ENCODE data around the gene PAH.

PAH gene

DNA sequence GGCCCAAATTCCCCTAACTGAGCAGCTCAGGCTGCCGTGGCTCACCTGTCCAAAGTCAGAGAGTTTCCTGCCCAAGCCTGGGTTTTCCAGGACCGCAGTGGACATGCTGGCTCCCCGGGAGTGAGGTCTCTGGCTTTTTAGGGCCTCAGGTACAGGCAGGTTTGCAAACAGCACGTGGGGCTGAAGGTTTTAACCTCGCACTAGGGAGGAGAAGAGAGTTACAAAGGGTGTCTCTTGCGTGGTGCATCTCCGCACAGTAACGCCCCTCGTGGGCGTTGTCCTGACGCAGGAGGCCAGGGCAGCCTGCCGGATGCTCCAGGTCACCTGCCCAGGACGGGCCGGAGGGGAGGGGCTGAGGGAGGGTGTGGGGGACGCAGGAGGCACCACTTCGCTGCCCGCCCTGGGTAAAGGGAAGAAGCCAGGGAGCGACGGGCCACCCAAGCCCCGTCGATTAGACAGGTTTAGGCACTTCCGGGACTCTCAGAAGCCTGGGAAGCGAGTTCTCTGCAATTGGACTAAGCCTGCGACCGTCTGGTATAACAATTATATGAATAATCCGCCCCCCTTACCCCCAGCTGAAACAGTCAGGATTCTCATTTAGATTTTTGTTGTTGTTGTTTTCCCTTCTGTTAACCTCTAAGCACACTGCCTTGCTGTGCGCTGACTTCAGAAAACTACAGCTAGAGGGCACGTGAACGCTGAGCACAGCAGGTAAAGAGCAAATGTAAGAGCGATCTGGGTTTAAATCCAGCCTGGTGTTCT lies at the start of gene PAH:
Gene PAH, minus strand, starts transcription at position 219 of the 762 bp plus-strand sequence. Its CDS starts 114 bp downstream, at position 105.
- no peaks in the 10 kb centered on the region for H3K27me3 ChIP-seq
- H3K9me3 ChIP-seq (replicated peaks in 1 of 11): no peaks in the 10 kb centered on the region
- H3K9ac ChIP-seq: no peak within 1 kb of the TSS
- no peak within 1 kb of the TSS for H3K4me2 ChIP-seq
- no peaks in the 10 kb centered on the region for H3K36me3 ChIP-seq
- TF ChIP-seq Cebpa-rat (IDR thresholded peaks at IDR 0.05): no peak
- no peaks in the 10 kb centered on the region for H3K4me1 ChIP-seq
- no peaks in the 10 kb centered on the region for H4K20me1 ChIP-seq
- H3K27ac ChIP-seq: no peak within 1 kb of the TSS
- H3K4me3 ChIP-seq: no peak within 1 kb of the TSS

DNA sequence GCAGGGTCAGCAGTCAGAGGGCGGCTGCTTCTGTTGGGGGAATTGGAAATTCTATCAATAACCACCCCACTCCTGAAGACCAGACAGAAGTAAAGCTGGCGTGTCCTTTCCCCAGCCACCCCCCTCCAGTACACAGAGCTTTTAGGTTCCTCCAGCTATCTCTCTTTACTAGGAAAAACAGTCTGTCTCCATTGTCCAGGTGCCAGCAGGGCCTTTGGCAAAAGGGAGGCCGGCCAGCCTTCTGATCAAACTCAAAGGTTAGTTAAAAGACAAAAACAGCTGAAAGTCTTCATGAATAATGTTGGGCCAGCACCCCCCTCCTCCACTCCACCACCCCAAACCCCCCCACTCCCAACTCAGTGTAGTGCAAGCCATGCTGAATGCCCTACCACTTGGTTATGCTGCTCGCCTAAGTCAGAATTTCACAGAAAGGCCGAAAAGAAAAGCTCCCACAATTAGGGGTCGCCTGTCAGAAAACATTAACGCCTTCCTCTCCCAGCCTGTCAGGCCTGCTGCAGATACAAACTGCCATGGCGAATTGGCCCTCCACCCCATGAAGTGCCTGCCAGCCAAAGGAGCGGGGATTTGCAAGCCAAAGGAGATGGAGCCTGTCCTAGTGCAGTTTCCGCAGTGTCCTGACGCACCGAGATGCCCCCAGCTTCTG lies 49.3 kb upstream of the PAH start:
- H3K4me2 ChIP-seq: no peak overlapping the region
- TF ChIP-seq Cebpa-rat (IDR thresholded peaks at IDR 0.05): no peak
- peaks cover 18 to 33% (median 27%) of the 10 kb centered on the region in 11 experiments; a peak in 21 of 22 replicates for H3K9me3 ChIP-seq (replicated peaks in 1 of 11)
- no peaks in the 10 kb centered on the region for H3K4me1 ChIP-seq
- H3K9ac ChIP-seq: no peak overlapping the region
- no peak overlapping the region for H3K27ac ChIP-seq
- no peak overlapping the region for H3K4me3 ChIP-seq
- H3K36me3 ChIP-seq: no peaks in the 10 kb centered on the region
- H3K27me3 ChIP-seq: peaks cover 25 to 51% (median 47%) of the 10 kb centered on the region in 11 experiments
- H4K20me1 ChIP-seq: no peaks in the 10 kb centered on the region

DNA sequence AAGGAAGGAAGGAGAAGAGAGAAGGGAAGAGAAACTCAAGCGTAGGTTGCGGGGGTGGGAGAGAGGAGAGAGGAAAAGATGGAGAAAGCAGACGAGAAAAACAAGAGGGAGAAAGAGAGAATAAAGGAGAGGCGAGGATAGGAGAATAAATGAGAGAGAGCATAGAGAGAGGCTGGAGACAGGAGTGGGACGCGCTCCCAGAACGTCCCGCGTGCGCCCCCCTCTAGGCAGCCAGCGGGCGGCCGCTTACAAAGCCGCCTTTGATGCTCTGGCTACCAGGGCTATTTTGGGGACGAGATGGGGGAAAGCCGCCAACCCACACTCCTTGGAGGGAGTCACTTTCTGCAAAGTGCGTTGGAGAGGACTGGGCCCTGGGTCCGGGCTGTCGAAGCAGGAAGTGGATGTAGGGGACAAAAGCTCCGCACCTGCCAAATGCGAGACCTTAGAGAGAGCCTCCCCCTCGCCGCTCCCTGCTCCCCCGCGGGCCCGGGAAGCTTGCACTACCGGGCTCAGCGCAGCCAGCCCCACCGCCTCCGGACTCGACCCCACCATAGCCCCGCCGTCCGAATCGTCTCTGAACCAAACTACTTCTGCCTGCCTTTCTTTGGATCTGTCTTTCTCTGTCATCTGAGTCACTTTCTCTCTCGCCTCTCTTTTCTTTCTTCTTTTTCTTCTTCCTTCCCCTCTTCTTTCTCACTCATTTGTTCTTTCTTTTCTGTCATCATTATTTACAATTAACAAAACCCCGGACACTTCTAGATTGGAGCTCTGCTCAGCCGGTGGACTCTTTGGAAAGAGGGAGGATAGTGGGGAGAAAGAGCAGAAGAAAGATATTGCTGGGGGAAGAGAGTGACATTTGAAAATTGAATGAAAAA lies 48.5 kb upstream of the PAH start:
- no peak for TF ChIP-seq Cebpa-rat (IDR thresholded peaks at IDR 0.05)
- H3K27ac ChIP-seq: no peak overlapping the region
- no peak overlapping the region for H3K4me2 ChIP-seq
- no peaks in the 10 kb centered on the region for H3K4me1 ChIP-seq
- H3K27me3 ChIP-seq: peaks cover 33 to 59% (median 55%) of the 10 kb centered on the region in 11 experiments
- H3K4me3 ChIP-seq: no peak overlapping the region
- H3K9ac ChIP-seq: no peak overlapping the region
- H4K20me1 ChIP-seq: no peaks in the 10 kb centered on the region
- peaks cover 18 to 33% (median 27%) of the 10 kb centered on the region in 11 experiments; a peak in 21 of 22 replicates for H3K9me3 ChIP-seq (replicated peaks in 1 of 11)
- no peaks in the 10 kb centered on the region for H3K36me3 ChIP-seq

DNA sequence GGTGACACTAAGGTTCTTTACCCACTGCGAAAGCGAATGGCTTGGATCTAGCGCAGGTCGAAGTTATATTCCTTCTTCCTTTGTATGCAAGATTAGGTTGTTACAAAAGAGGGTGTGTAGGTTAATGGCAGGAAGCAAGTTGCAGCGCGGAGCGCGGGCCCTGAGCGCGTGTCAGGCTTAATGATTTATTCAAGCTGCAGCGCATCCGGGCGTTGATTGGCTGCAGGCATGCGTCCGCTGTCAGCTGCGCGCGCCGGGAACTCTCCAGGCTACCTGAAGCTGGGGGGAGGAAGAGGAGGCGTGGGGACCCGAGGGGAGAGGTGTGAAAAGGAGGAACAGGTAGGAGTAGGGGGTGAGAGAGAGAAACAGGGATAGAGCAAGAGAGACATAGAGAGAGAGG lies 47.8 kb upstream of the PAH start:
- Histone ChIP-seq H3K4me1 (no peaks in the 10 kb centered on the region), H3K4me2 (no peak overlapping the region), H3K9me3 (replicated peaks in 1 of 11) (peaks cover 18 to 33% (median 27%) of the 10 kb centered on the region in 11 experiments; a peak in 21 of 22 replicates), H3K27me3 (peaks cover 40 to 66% (median 62%) of the 10 kb centered on the region in 11 experiments), H4K20me1 (no peaks in the 10 kb centered on the region), H3K27ac (no peak overlapping the region), H3K4me3 (no peak overlapping the region), H3K36me3 (no peaks in the 10 kb centered on the region), H3K9ac (no peak overlapping the region)
- TF ChIP-seq Cebpa-rat (IDR thresholded peaks at IDR 0.05): no peak

DNA sequence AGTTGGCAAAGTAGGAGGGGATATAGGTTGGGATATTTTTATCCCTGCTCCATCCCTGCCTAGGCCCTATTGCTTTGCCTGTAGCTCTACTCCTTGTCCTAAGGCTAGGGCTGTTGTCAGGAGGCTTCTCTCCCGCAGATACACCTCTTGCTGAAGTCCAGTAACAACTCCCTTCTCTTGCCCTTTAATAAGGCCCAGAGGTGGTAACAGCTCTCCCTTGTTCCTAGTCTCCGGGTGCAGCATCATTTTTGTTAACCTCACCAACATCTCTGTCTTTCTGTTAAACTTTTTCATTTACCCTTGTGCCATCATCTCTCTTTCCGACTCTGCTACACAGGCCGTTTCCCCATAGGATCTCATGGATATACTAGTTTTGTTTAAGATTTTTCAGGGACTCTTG lies 46.8 kb upstream of the PAH start:
- Histone ChIP-seq H3K27ac (no peak overlapping the region), H4K20me1 (peaks cover 0 to 10% (median 3%) of the 10 kb centered on the region in 11 experiments; a peak in 8 of 22 replicates), H3K4me1 (peaks cover 0 to 4% (median under 1%) of the 10 kb centered on the region in 10 experiments; a peak in 7 of 20 replicates), H3K9me3 (replicated peaks in 1 of 11) (peaks cover 18 to 34% (median 27%) of the 10 kb centered on the region in 11 experiments; a peak in 21 of 22 replicates), H3K27me3 (peaks cover 50 to 77% (median 72%) of the 10 kb centered on the region in 11 experiments), H3K36me3 (no peaks in the 10 kb centered on the region), H3K4me3 (no peak overlapping the region), H3K4me2 (no peak overlapping the region), H3K9ac (no peak overlapping the region)
- no peak for TF ChIP-seq Cebpa-rat (IDR thresholded peaks at IDR 0.05)

DNA sequence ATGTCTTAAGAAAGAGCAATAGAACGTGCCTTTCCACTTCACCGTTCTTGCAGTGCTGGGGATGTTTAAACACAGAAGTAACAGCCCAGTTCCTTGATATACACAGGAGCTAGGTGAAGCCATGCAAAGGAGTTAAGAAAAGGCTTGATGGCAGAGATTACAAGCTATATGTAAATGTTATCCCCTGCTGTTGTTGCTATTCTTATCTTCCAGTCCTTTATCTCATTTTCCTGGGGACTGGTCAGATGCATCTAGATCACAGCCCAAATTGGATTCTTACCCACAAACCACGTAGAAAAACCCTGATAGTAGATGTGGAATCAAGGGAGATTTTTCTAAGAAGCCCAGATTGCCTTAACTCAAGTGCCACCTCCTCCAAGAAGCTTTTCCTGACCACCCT lies 45.9 kb upstream of the PAH start:
- H3K4me2 ChIP-seq: no peak overlapping the region

DNA sequence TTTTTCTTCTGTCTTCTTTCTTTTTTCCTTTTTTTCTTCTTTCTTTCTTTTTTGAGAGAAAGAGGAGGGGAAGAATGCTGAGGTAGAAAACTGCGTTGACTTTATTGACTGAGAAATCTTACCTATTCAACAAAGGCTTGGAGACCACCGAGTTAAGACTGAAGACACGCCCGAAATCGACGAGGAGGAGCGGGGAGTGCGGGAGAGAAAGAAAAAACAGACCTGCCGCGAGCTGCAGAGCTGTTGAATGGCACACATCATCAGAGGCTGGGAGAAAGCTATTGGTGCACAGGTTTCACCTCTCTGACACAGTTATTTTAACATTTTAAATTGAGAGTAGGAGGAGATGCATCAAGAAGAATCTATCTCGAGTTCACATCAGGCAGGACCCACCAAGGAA lies 45.5 kb upstream of the PAH start:
- Histone ChIP-seq H3K36me3 (no peaks in the 10 kb centered on the region), H3K27ac (no peak overlapping the region), H4K20me1 (peaks cover 0 to 19% (median 9%) of the 10 kb centered on the region in 11 experiments; a peak in 10 of 22 replicates), H3K27me3 (peaks cover 60 to 89% (median 85%) of the 10 kb centered on the region in 11 experiments), H3K9ac (no peak overlapping the region), H3K4me3 (no peak overlapping the region), H3K4me1 (peaks cover 0 to 11% (median 8%) of the 10 kb centered on the region in 10 experiments; a peak in 9 of 20 replicates), H3K4me2 (no peak overlapping the region), H3K9me3 (replicated peaks in 1 of 11) (peaks cover 18 to 38% (median 29%) of the 10 kb centered on the region in 11 experiments; a peak in 21 of 22 replicates)
- TF ChIP-seq Cebpa-rat (IDR thresholded peaks at IDR 0.05): no peak

More for the DNA sequence above, 45.9 kb upstream of the PAH start:
- no peak for TF ChIP-seq Cebpa-rat (IDR thresholded peaks at IDR 0.05)
- peaks cover 59 to 85% (median 80%) of the 10 kb centered on the region in 11 experiments for H3K27me3 ChIP-seq
- H3K36me3 ChIP-seq: no peaks in the 10 kb centered on the region
- no peak overlapping the region for H3K4me3 ChIP-seq
- H3K9me3 ChIP-seq (replicated peaks in 1 of 11): peaks cover 18 to 38% (median 29%) of the 10 kb centered on the region in 11 experiments; a peak in 21 of 22 replicates
- H3K9ac ChIP-seq: no peak overlapping the region
- peaks cover 0 to 11% (median 8%) of the 10 kb centered on the region in 10 experiments; a peak in 9 of 20 replicates for H3K4me1 ChIP-seq
- H3K27ac ChIP-seq: no peak overlapping the region
- peaks cover 0 to 18% (median 9%) of the 10 kb centered on the region in 11 experiments; a peak in 10 of 22 replicates for H4K20me1 ChIP-seq

DNA sequence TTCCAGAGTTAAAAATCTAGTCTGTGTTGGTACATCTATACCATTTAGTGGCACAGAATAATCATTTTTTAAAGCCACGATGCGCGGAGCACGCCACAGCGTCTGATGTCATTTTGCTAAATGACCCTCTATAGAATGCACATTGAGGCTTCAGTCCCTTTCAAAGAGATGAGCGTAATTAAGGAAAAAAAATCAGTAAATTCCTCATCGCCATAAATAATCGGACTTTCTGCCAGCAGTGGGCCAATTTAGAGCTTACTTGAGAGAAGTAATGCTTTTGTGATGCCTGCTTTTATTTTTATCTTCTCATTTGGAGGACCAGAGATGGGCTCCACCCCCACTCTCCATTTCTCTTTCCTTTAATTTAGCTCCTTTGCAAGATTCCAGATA lies 44.4 kb upstream of the PAH start:
- Histone ChIP-seq H3K4me2 (no peak overlapping the region), H3K4me3 (no peak overlapping the region), H3K4me1 (peaks cover 6 to 17% (median 14%) of the 10 kb centered on the region in 10 experiments; a peak in 16 of 20 replicates)

More for the DNA sequence above, 44.4 kb upstream of the PAH start:
- TF ChIP-seq Cebpa-rat (IDR thresholded peaks at IDR 0.05): no peak
- peaks cover 0 to 23% (median 9%) of the 10 kb centered on the region in 11 experiments; a peak in 10 of 22 replicates for H4K20me1 ChIP-seq
- no peak overlapping the region for H3K9ac ChIP-seq
- no peak overlapping the region for H3K27ac ChIP-seq
- no peaks in the 10 kb centered on the region for H3K36me3 ChIP-seq
- H3K27me3 ChIP-seq: peaks cover 68 to 100% (median 93%) of the 10 kb centered on the region in 11 experiments
- peaks cover 18 to 38% (median 29%) of the 10 kb centered on the region in 11 experiments; a peak in 21 of 22 replicates for H3K9me3 ChIP-seq (replicated peaks in 1 of 11)
